IMR-90 (cell line): Measurements from ENCODE around the gene GPR15LG. TPM values are rescaled to one million over a fixed set of nuclear protein-coding genes. Genes with fewer than 3 reads are reported as not detected.

ENCODE experiments used
- ATAC-seq: fragments of 200-7000 bp; cut with Tn5 transposase; 2 replicates; pipeline ENCODE4 v1.9.1; 2020; ENCODE audit warnings: low read depth, mild to moderate bottlenecking, moderate library complexity
- BruUV-seq: library from RNA; stranded (reverse); fragments of 400-500 nt; replicated peaks from 2 replicates; lab custom pipeline; 2021; lab: Mats Ljungman, UMichigan
- CTCF ChIA-PET: fragments of 300-600 bp; formaldehyde crosslinking; extraction: SDS; loops from one replicate; lab custom pipeline; 2021; ENCODE audit warnings: antibody characterized with exemption; lab: Yijun Ruan, JAX
- POLR2A ChIA-PET: fragments of 300-600 bp; sonication (Branson Sonifier 250); formaldehyde crosslinking; loops from one replicate; lab custom pipeline; 2022; ENCODE audit warnings: antibody characterized with exemption; ENCODE audit not compliant: unreplicated experiment; lab: Charles Lee
- DNase-seq: peaks from one replicate; pipeline ENCODE4 v3.0.0; 2013
- H2AFZ ChIP-seq: replicated peaks from 2 replicates; pipeline ENCODE3; 2013; ENCODE audit warnings: low read length, mild to moderate bottlenecking; ENCODE audit not compliant: poor library complexity
- H2AK5ac ChIP-seq: 2 replicates; pipeline ENCODE4 v1.6.1; 2013; ENCODE audit warnings: low read depth, low read length, inconsistent platforms
- H2AK9ac ChIP-seq: replicated peaks from 2 replicates; pipeline ENCODE3; 2013; ENCODE audit warnings: mild to moderate bottlenecking, low read depth, low read length, moderate library complexity; ENCODE audit not compliant: poor library complexity
- H2BK120ac ChIP-seq: 2 replicates; pipeline ENCODE4 v1.6.1; 2013; ENCODE audit warnings: low read depth, low read length, inconsistent platforms
- H2BK15ac ChIP-seq: 3 replicates; pipeline ENCODE4 v1.6.1; 2013; ENCODE audit warnings: low read depth, low read length, inconsistent platforms
- H2BK20ac ChIP-seq: 2 replicates; pipeline ENCODE4 v1.6.1; 2013; ENCODE audit warnings: low read depth, mild to moderate bottlenecking, inconsistent platforms, low read length, moderate library complexity
- H2BK5ac ChIP-seq: 2 replicates; pipeline ENCODE4 v1.6.1; 2013; ENCODE audit warnings: mild to moderate bottlenecking, low read depth, low read length, inconsistent platforms; ENCODE audit not compliant: poor library complexity, severe bottlenecking
- H3K14ac ChIP-seq: replicated peaks from 2 replicates; pipeline ENCODE4 v1.6.1; 2013; ENCODE audit warnings: low read depth, low read length, inconsistent platforms
- H3K18ac ChIP-seq: 2 replicates; pipeline ENCODE4 v1.6.1; 2013; ENCODE audit warnings: low read depth, low read length, control low read depth
- H3K23ac ChIP-seq: 2 replicates; pipeline ENCODE4 v1.6.1; 2013; ENCODE audit warnings: low read depth, low read length, inconsistent platforms
- H3K27ac ChIP-seq: 2 replicates; pipeline ENCODE4 v1.5.1; 2013; ENCODE audit warnings: mild to moderate bottlenecking, control low read depth, low read length; ENCODE audit not compliant: insufficient read depth
- H3K27me3 ChIP-seq: 2 replicates; pipeline ENCODE4 v1.6.1; 2013; ENCODE audit warnings: low read length; ENCODE audit not compliant: control insufficient read depth, insufficient read depth
- H3K36me3 ChIP-seq: 2 replicates; pipeline ENCODE4 v1.6.1; 2013; ENCODE audit warnings: low read length, mixed read lengths; ENCODE audit not compliant: control insufficient read depth, insufficient read depth
- H3K4ac ChIP-seq: 2 replicates; pipeline ENCODE4 v1.6.1; 2013; ENCODE audit warnings: low read depth, low read length, inconsistent platforms
- H3K4me1 ChIP-seq: 2 replicates; pipeline ENCODE4 v1.6.1; 2013; ENCODE audit warnings: low read length, mixed read lengths; ENCODE audit not compliant: control insufficient read depth, insufficient read depth
- H3K4me2 ChIP-seq: 2 replicates; pipeline ENCODE4 v1.6.1; 2013; ENCODE audit warnings: low read depth, mild to moderate bottlenecking, control low read depth, low read length, moderate library complexity
- H3K4me3 ChIP-seq: 2 replicates; pipeline ENCODE4 v1.5.1; 2013; ENCODE audit warnings: low read depth, mild to moderate bottlenecking, control low read depth, low read length, moderate library complexity; ENCODE audit not compliant: insufficient read depth
- H3K56ac ChIP-seq: 2 replicates; pipeline ENCODE4 v1.6.1; 2013; ENCODE audit warnings: low read length, inconsistent platforms; ENCODE audit not compliant: insufficient read depth; ENCODE audit errors: extremely low read depth
- H3K79me1 ChIP-seq, 2 experiments: 2 replicates each; pipeline ENCODE4 v1.6.1; 2013; ENCODE audit warnings: low read length in 2 of 2, inconsistent platforms in 1 of 2, low read depth in 1 of 2
- H3K9ac ChIP-seq: 2 replicates; pipeline ENCODE4 v1.6.1; 2013; ENCODE audit warnings: low read depth, low read length, control low read depth
- H3K9me1 ChIP-seq: 2 replicates; pipeline ENCODE4 v1.6.1; 2013; ENCODE audit warnings: low read length, inconsistent platforms; ENCODE audit not compliant: insufficient read depth
- H3K9me3 ChIP-seq: 2 replicates; pipeline ENCODE4 v1.6.1; 2013; ENCODE audit warnings: low read length; ENCODE audit not compliant: control insufficient read depth, insufficient read depth
- H4K20me1 ChIP-seq: 2 replicates; pipeline ENCODE4 v1.6.1; 2013; ENCODE audit warnings: low read length, inconsistent platforms; ENCODE audit not compliant: insufficient read depth
- H4K5ac ChIP-seq: 2 replicates; pipeline ENCODE4 v1.6.1; 2013; ENCODE audit warnings: mild to moderate bottlenecking, low read depth, low read length, control low read depth
- H4K8ac ChIP-seq, 2 experiments: 2 replicates each; pipeline ENCODE4 v1.6.1; 2013; ENCODE audit warnings: low read depth in 2 of 2, low read length in 2 of 2, control low read depth in 1 of 2, inconsistent platforms in 1 of 2
- H4K91ac ChIP-seq: 2 replicates; pipeline ENCODE4 v1.6.1; 2013; ENCODE audit warnings: low read depth, low read length, inconsistent platforms; ENCODE audit not compliant: insufficient read depth
- CEBPB ChIP-seq: IDR thresholded peaks from 2 replicates; pipeline ENCODE4 v1.6.1; 2012; ENCODE audit warnings: low read depth, low read length, improper control_type of control experiment
- CHD1 ChIP-seq: IDR thresholded peaks from 2 replicates; pipeline ENCODE4 v1.6.1; 2012; ENCODE audit warnings: low read depth, low read length, improper control_type of control experiment
- ELK1 ChIP-seq: fragments of 150-350 bp; IDR thresholded peaks from 2 replicates; pipeline ENCODE4 v1.6.1; 2016; ENCODE audit warnings: low read depth, mild to moderate bottlenecking, low read length, moderate library complexity, borderline replicate concordance
- FOS ChIP-seq: fragments of 150-350 bp; IDR thresholded peaks from 2 replicates; pipeline ENCODE4 v1.6.1; 2016; ENCODE audit warnings: low read depth, low read length
- MAFK ChIP-seq: IDR thresholded peaks from 2 replicates; pipeline ENCODE4 v1.6.1; 2012; ENCODE audit warnings: low read depth, low read length, improper control_type of control experiment
- MAZ ChIP-seq: IDR thresholded peaks from 2 replicates; pipeline ENCODE4 v1.6.1; 2012; ENCODE audit warnings: low read depth, mild to moderate bottlenecking, low read length, improper control_type of control experiment, moderate library complexity, borderline replicate concordance
- MXI1 ChIP-seq: IDR thresholded peaks from 2 replicates; pipeline ENCODE4 v1.6.1; 2012; ENCODE audit warnings: low read depth, mild to moderate bottlenecking, low read length, moderate library complexity, borderline replicate concordance
- NFE2L2 ChIP-seq: fragments of 150-350 bp; IDR thresholded peaks from 2 replicates; pipeline ENCODE4 v1.6.1; 2016; ENCODE audit warnings: low read depth, mild to moderate bottlenecking, low read length
- RAD21 ChIP-seq: IDR thresholded peaks from 2 replicates; pipeline ENCODE4 v1.6.1; 2012; ENCODE audit warnings: low read length, improper control_type of control experiment
- RCOR1 ChIP-seq: IDR thresholded peaks from 2 replicates; pipeline ENCODE4 v1.6.1; 2012; ENCODE audit warnings: mild to moderate bottlenecking, low read length, improper control_type of control experiment; ENCODE audit not compliant: insufficient replicate concordance
- RFX5 ChIP-seq: IDR thresholded peaks from 2 replicates; pipeline ENCODE4 v1.8.0; 2012; ENCODE audit warnings: low read depth, mild to moderate bottlenecking, low read length, moderate library complexity
- SMC3 ChIP-seq: fragments of 150-350 bp; IDR thresholded peaks from 2 replicates; pipeline ENCODE4 v1.6.1; 2016; ENCODE audit warnings: low read depth, mild to moderate bottlenecking, antibody characterized with exemption, low read length, moderate library complexity
- WGBS, 2 experiments: methylation state at CpG; one replicate each; pipeline versions ENCODE4 v1.1.5 to v1.1.7; 2013; ENCODE audit warnings: missing lambda C conversion rate in 2 of 2; ENCODE audit not compliant: insufficient read length in 1 of 2; ENCODE audit errors: extremely low coverage in 2 of 2; 5-methylcytosine and 5-hydroxymethylcytosine counted together
- dilution Hi-C: fragments of 300-500 bp; cut with HindIII; formaldehyde crosslinking; loops from one replicate; pipeline ENCODE4 v1.14.3; 2018; ENCODE audit warnings: low sequenced_read_pairs; ENCODE audit not compliant: unreplicated experiment
- in situ Hi-C: fragments of 300-500 bp; cut with MboI; formaldehyde crosslinking; loops from 3 replicates; pipeline ENCODE4 v1.14.3; 2019; ENCODE audit warnings: low sequenced_read_pairs, inconsistent platforms, mixed read lengths
- intact Hi-C: fragments of 100-400 bp; cut with micrococcal nuclease; formaldehyde crosslinking; loops from 2 replicates; pipeline ENCODE4 v1.10.0; 2022
- polyA plus RNA-seq, 3 experiments: library from polyadenylated mRNA; depleted of rRNA; stranded (reverse); fragments of >200 nt; gene quantifications; 2 replicates each; pipeline ENCODE4 v1.2.3, GENCODE V29; 2012; ENCODE audit warnings: low replicate concordance in 1 of 3
- total RNA-seq: library from RNA; depleted of rRNA; stranded (reverse); fragments of >200 nt; gene quantifications from 2 replicates; pipeline ENCODE4 v1.2.3, GENCODE V29; 2012

The GPR15LG gene
- total and polyA plus RNA-seq, 2 of the 4 experiments (the other 2 are of a cell fraction), result not detected

- Histone ChIP-seq H3K27me3 (peaks cover 5% of the 10 kb centered on the region), H3K23ac (no peak overlapping the region), H4K5ac (no peak overlapping the region), H3K4me3 (no peak overlapping the region), H3K36me3 (no peaks in the 10 kb centered on the region), H2AK5ac (no peak overlapping the region), H3K56ac (no peak overlapping the region), H3K9me3 (no peaks in the 10 kb centered on the region), H3K4me2 (no peak overlapping the region), H3K18ac (no peak overlapping the region), H3K9me1 (no peaks in the 10 kb centered on the region), H2BK20ac (no peak overlapping the region), H3K4ac (no peak overlapping the region), H2AK9ac (no peak overlapping the region), H4K91ac (no peak overlapping the region), H4K20me1 (no peaks in the 10 kb centered on the region), H2BK120ac (no peak overlapping the region), H4K8ac (no peak overlapping the region), H3K4me1 (no peaks in the 10 kb centered on the region), H2BK15ac (no peak overlapping the region), H2BK5ac (no peak overlapping the region), H3K27ac (no peak overlapping the region), H3K9ac (no peak overlapping the region), H3K79me1 (no peaks in the 10 kb centered on the region), H3K14ac (no peak overlapping the region), H2AFZ (no peak overlapping the region)
- dilution Hi-C loops, result no loop called here
- in situ Hi-C loops, result no loop called here
- no peak for DNase-seq
- WGBS, 2 experiments, result 50% methylated on average over 1 of the region's 6 CpGs; no CpG with 5 or more reads in 1 of the 2 experiments
- no peak for ATAC-seq
- intact Hi-C loops, result loop anchor here (5.0 kb wide), 1 partner anchor 59 kb away; no protein-coding TSS in a partner anchor
- no TSS peak for BruUV-seq
- ChIA-PET POLR2A (no interaction called here), CTCF (no interaction called here)
- TF ChIP-seq NFE2L2 (no peak), FOS (no peak), MAZ (no peak), CEBPB (no peak), MXI1 (no peak), RCOR1 (no peak), RFX5 (no peak), MAFK (no peak), CHD1 (no peak), SMC3 (no peak), RAD21 (no peak), ELK1 (no peak)
These were observed 32.4 kb downstream of the GPR15LG start for GRCh38 chr10:84205853-84206525.
